Measurements from ENCODE around the gene SERGEF. TPM values are rescaled to one million over a fixed set of nuclear protein-coding genes. Genes with fewer than 3 reads are reported as not detected.

Gene SERGEF
- total RNA-seq, 1 donor = 16.9 TPM

DNA sequence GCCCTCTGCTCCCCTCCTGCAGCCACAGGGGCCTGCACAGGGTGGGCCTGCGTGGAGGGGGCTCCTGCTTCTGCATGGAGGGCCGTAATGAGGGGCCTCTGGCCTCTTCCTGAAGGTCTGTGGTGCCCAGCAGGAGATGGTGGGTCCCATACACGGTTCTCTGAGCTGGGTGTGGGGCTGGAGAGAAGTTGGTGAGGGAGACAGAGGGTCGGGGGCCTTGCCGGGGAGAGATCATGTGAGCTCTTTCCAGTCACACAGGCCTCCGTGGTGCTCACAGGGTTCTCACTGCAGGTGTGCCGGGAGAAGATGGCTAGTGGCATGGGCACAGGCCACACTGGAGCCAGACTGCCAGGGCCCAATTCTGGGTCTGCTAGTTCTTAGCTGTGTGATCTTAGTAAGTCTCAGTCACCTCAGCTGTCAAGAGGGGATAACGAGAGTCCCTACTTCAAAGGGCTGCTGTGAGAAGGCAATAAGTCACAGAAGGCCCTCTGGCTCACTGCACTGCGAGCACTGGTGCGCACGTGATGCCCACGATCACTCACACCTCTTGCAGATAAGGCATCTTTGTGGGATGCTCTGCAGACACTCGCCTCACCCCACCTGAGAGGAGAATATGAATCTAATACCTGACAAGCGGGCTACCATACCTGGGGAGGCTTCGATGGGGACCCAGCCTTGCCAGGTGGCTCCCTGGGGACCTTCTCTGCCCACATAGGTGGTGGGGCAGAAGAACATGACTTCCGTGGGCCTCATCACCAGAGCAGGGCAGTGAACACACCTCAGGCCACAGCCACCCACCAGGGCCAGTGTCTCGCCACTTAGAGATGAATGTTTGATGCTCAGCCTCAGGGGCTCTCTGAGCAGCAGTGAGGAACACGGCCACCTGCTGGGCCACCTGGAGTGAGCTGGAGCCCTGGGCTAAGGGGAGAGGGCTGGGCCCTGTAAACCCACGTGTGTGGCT lies 263.8 kb downstream of the SERGEF start:
- DNase-seq (ENCODE audit: low read depth) = no peak
- no peak for TF ChIP-seq CTCF (IDR thresholded peaks at IDR 0.05; ENCODE audit: insufficient read depth, low read length)
- H3K4me3 ChIP-seq (ENCODE audit: low read depth, low read length) = no peak overlapping the region

DNA sequence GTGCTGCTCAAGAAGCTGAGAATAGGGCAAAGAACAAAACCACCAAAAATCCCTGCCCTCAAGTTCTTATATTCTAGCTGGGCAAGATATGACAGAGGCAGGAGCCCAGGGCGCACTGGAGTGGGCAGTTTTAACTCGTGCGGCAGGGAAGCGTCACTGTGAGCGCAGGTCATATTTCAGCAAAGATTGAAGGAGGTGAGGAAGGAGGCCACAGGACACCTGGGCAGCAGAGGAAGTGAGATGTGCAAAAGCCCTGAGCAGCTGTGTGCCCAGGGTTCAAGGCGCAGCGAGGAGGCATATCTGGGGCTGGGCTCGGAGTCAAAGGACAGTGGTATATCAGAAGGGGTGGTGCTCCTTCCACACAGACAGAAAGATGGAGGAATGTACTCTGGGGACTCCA lies 264.8 kb downstream of the SERGEF start:
- no peak for TF ChIP-seq CTCF (IDR thresholded peaks at IDR 0.05; ENCODE audit: insufficient read depth, low read length)
- H3K4me3 ChIP-seq (ENCODE audit: low read depth, low read length) = no peak overlapping the region
- no peak for DNase-seq (ENCODE audit: low read depth)

DNA sequence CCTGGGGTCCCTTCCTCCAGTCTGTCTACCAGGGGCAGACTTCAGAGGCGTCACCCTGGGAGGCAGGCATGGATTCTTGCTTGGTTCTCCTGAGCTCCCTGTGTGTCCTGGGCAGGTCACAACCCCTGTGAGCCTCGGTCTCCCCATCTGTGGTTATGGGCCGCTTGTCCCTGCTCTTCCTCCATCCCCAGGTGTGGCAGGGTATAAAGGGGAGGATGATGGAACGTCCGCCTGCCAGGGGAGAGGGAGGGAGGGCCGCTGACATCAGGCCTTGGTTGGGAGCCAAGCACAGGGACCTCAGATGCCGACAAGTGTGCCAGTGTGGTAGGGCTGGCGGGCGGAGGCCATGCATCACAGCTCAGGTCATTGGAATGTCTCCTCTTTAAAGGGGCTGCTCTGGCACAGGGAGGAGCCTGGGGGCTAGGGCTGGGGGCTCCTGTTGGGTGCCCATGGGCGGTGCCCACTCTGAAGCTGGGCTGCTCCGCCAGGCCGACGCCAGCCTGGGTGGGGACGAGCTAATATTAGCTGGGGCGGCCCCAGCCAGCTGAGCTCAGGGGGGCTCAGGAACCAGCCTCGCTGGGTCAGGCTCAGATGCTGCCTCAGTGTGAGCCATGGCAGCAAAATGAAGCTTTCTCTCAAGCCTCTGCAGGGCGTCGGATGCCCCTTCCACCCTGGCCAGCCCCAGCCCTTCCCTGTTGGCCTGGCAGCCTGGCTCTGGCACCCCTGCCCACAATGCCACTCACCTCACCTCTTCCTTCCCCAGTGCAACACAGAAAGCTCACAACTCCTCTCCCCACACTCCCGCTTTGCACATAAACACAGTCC lies 265.5 kb downstream of the SERGEF start:
- no peak for TF ChIP-seq CTCF (IDR thresholded peaks at IDR 0.05; ENCODE audit: insufficient read depth, low read length)
- DNase-seq (ENCODE audit: low read depth) = no peak
- no peak overlapping the region for H3K4me3 ChIP-seq (ENCODE audit: low read depth, low read length)

- no peak for DNase-seq (ENCODE audit: low read depth)
- no peak for TF ChIP-seq CTCF (IDR thresholded peaks at IDR 0.05; ENCODE audit: insufficient read depth, low read length)
- no peak overlapping the region for H3K4me3 ChIP-seq (ENCODE audit: low read depth, low read length)
Observed at GRCh38 chr11:17746096-17746495, 266.8 kb downstream of the SERGEF start.

- no peak for DNase-seq (ENCODE audit: low read depth)
- no peak for TF ChIP-seq CTCF (IDR thresholded peaks at IDR 0.05; ENCODE audit: insufficient read depth, low read length)
- H3K4me3 ChIP-seq (ENCODE audit: low read depth, low read length) = no peak overlapping the region
Observed at GRCh38 chr11:17745023-17745772, 267.6 kb downstream of the SERGEF start.

DNA sequence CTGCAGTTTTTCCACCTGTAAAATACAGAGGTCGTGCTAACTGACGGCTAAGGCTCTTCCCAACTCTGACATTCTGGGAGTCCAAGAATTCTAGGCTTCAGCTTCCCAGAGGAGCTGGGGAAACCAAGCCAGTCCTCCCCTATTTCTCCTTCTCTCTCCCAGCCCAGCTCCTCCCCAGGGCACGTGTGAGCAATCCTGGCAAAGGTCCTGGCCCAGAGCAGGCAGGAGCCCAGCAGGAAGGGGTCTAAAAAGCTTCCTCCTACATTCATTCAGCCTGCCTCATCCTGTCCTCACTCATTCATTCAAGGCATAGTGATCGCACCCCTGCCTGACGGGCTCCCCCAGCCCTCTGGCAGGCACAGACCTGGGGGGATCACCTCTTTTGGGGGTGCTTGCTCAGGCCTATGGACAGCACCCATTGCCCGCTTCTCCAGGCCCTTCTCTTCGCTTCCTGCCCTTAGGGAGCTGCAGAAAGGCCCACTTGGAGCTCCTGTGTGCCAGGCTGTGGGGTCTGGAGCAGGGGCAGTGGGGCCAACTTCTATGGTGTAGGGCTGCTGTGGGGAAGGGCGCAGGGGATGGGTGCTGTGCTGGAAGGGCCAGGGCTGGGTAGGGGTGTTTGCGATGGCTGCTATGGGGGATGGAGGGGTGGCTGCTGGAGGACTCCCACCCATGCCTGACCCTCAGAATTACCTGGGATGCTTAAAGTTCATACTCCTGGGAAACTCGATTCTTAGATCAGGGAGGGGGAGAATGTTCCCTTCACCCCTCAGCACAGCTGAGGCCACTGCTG lies 268.5 kb downstream of the SERGEF start:
- DNase-seq (ENCODE audit: low read depth) = peak; percentile 18
- TF ChIP-seq CTCF (IDR thresholded peaks at IDR 0.05; ENCODE audit: insufficient read depth, low read length) = no peak
- no peak overlapping the region for H3K4me3 ChIP-seq (ENCODE audit: low read depth, low read length)

All from fibroblast of the aortic adventitia (primary cell).